ENCODE results near the gene U2AF2. TPM values are rescaled to one million over a fixed set of nuclear protein-coding genes. Genes with fewer than 3 reads are reported as not detected.

The U2AF2 gene
- total and polyA plus RNA-seq, 2 of the 8 experiments (the other 6 are each of a cell fraction or from before 2014, with no cell fraction given), result 162 to 252 TPM

DNA sequence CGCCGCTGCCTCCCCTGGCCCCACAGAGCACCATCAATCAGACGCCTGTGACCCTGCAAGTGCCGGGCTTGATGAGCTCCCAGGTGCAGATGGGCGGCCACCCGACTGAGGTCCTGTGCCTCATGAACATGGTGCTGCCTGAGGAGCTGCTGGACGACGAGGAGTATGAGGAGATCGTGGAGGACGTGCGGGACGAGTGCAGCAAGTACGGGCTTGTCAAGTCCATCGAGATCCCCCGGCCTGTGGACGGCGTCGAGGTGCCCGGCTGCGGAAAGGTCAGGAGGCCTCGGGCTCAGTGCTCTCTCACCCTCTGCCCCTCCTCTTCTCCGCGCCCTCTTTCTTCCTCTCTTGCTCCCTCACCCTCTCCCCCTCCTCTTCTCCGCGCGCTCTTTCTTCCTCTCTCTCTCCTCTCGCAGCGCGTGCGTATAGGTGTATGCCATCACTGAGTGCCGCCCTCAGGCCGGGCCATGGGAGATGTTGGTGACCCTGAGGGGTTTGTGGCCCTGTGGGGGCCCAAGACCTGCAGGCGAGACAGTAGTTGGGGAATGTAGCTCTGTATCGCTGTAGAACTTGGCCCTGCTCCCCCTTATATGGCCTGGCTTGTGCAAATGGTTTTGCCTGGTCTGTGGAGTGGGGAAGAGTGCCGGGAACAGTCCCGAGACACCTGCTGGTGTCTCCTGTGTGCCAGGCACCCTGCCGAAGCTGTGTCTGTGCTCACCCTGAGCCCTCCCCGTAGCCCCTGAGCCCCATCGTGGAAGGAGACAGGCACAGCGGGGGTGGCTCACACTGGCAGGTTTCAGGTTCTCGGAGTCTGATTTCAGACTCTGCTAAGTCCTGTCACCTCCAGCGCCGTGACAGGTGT, 14.8 kb downstream of the U2AF2 start:
- Histone ChIP-seq H3K18ac (ENCODE audit: extremely low read depth, low read length) (no peak overlapping the region), H2BK120ac (replicated peaks; ENCODE audit: low read depth, low read length) (no peak overlapping the region), H3K14ac (ENCODE audit: insufficient read length) (no peak overlapping the region), H2BK12ac (ENCODE audit: low read depth, low read length) (peak overlapping the region; percentile 39; the same call in 1 of the 2 replicates), H2BK20ac (ENCODE audit: low read length) (no peak overlapping the region), H3K9me3 (ENCODE audit: insufficient read depth in 2 of 2, low read depth in 1 of 2, low read length in 1 of 2) (no peaks in the 10 kb centered on the region), H3K27me3 (replicated peaks in 1 of 4; ENCODE audit: control insufficient read depth in 3 of 4, extremely low read depth in 1 of 4, insufficient read depth in 3 of 4, low read length in 3 of 4) (no peaks in the 10 kb centered on the region), H3K79me2 (ENCODE audit: control insufficient read depth in 1 of 2, insufficient read depth in 2 of 2, low read length in 2 of 2) (peaks cover 4 to 62% of the 10 kb centered on the region in 2 experiments; a peak in 3 of 4 replicates), H2BK5ac (ENCODE audit: low read depth, low read length) (no peak overlapping the region; the same call in 1 of the 2 replicates), H3K9ac (replicated peaks in 1 of 4; ENCODE audit: extremely low read depth in 1 of 4, low read depth in 3 of 4, low read length in 3 of 4) (no peak overlapping the region), H3K36me3 (ENCODE audit: control insufficient read depth in 2 of 4, insufficient read depth in 4 of 4, low read length in 3 of 4) (peaks cover 34 to 49% (median 40%) of the 10 kb centered on the region in 4 experiments), H3K4me1 (replicated peaks in 1 of 4; ENCODE audit: control insufficient read depth in 3 of 4, insufficient read depth in 4 of 4, low read length in 3 of 4) (peaks cover 0 to 11% (median 5%) of the 10 kb centered on the region in 4 experiments; a peak in 5 of 7 replicates), H3K56ac (replicated peaks; ENCODE audit: insufficient read length, low read depth, low read length) (no peak overlapping the region), H4K8ac (ENCODE audit: extremely low read depth, insufficient read depth, low read length) (peak overlapping the region; percentile 96), H3K23ac (ENCODE audit: insufficient read length) (no peak overlapping the region), H4K5ac (ENCODE audit: insufficient read length, low read depth, low read length) (no peak overlapping the region), H2AFZ (ENCODE audit: low read length) (no peak overlapping the region), H3K27ac (ENCODE audit: low read depth, low read length) (no peak overlapping the region; the same call in 1 of the 2 replicates), H4K91ac (replicated peaks; ENCODE audit: insufficient read length, low read length) (no peak overlapping the region), H3K79me1 (ENCODE audit: low read depth, low read length) (peaks cover 15% of the 10 kb centered on the region), H3K4me3 (ENCODE audit: extremely low read depth in 1 of 4, insufficient read depth in 2 of 4, low read depth in 3 of 4, low read length in 4 of 4) (no peak overlapping the region), H4K20me1 (replicated peaks in 1 of 2; ENCODE audit: control insufficient read depth in 1 of 2, insufficient read depth in 2 of 2, low read length in 2 of 2) (peaks cover 31 to 45% of the 10 kb centered on the region in 2 experiments), H2AK5ac (ENCODE audit: low read depth, low read length) (no peak overlapping the region), H3K4ac (replicated peaks; ENCODE audit: insufficient read length, low read depth, low read length) (no peak overlapping the region), H2BK15ac (ENCODE audit: low read length) (no peak overlapping the region), H3K4me2 (ENCODE audit: insufficient read depth in 1 of 2, low read depth in 2 of 2, low read length in 2 of 2) (no peak overlapping the region), H3K23me2 (ENCODE audit: low read depth, low read length) (no peaks in the 10 kb centered on the region)
- DNase-seq (ENCODE audit: low read depth in 1 of 2, low spot score in 2 of 2) (no peak), FAIRE-seq (no peak)
- TF ChIP-seq POLR2AphosphoS5 (IDR thresholded peaks at IDR 0.05; ENCODE audit: low read depth, low read length) (peak; percentile 34; the same call in 1 of the 2 replicates), POU5F1 (IDR thresholded peaks at IDR 0.05; ENCODE audit: low read depth, low read length) (no peak)
- POLR2A ChIA-PET (ENCODE audit: partially characterized antibody), result interaction anchor here (7.1 kb wide), 1 partner anchor 11 kb away, joined by 75 read pairs; no protein-coding TSS in a partner anchor
- 90 to 97% methylated on average over 4 to 43 of the region's 43 CpGs for WGBS, 2 experiments (ENCODE audit: extremely low coverage in 1 of 2, insufficient coverage in 1 of 2, insufficient read length in 1 of 2, insufficient replicate concordance in 2 of 2, low coverage in 1 of 2, low lambda C conversion rate in 2 of 2, missing lambda C conversion rate in 1 of 2)
- CTCF ChIA-PET (ENCODE audit: partially characterized antibody), result interaction anchor here (1.0 to 1.3 kb wide), 2 partner anchors 15 to 17 kb away, joined by 4 to 6 read pairs; no protein-coding TSS in a partner anchor

All from H1 (cell line).